Regular cardiac myocyte (primary cell): Measurements from ENCODE around the gene KLF9. TPM values are rescaled to one million over a fixed set of nuclear protein-coding genes. Genes with fewer than 3 reads are reported as not detected.

ENCODE experiments used
- total RNA-seq: library from RNA; depleted of rRNA; stranded (reverse); fragments of >200 nt; gene quantifications from 2 replicates; pipeline ENCODE4 v1.2.3, GENCODE V29; 2014

KLF9 gene
- total RNA-seq, result 14.6 and 52.7 TPM in 2 replicates

GRCh38 chr9:70413799-70414775 lies at the start of gene KLF9:
Gene KLF9 (minus strand): TSS chr9:70414657. CDS start chr9:70413363, 1,294 bp downstream.

Other genes with a start within 250 kb of the KLF9 start
- gene SMC5, start 155.7 kb downstream of the KLF9 start, total RNA-seq, result 18.9 and 20.3 TPM in 2 replicates